GM18858 (cell line): ENCODE measurements around the gene ADCY7.
"Not testable (repeated sequence)": the region's sequence is repeated elsewhere in the genome, so short reads cannot be mapped to it uniquely, and the experiment has no call there.

ENCODE experiments used
- ATAC-seq: cut with Tn5 transposase; IDR thresholded peaks from one replicate; pipeline ENCODE4 v1.9.1; 2021; ENCODE audit not compliant: unreplicated experiment

ADCY7 gene

DNA sequence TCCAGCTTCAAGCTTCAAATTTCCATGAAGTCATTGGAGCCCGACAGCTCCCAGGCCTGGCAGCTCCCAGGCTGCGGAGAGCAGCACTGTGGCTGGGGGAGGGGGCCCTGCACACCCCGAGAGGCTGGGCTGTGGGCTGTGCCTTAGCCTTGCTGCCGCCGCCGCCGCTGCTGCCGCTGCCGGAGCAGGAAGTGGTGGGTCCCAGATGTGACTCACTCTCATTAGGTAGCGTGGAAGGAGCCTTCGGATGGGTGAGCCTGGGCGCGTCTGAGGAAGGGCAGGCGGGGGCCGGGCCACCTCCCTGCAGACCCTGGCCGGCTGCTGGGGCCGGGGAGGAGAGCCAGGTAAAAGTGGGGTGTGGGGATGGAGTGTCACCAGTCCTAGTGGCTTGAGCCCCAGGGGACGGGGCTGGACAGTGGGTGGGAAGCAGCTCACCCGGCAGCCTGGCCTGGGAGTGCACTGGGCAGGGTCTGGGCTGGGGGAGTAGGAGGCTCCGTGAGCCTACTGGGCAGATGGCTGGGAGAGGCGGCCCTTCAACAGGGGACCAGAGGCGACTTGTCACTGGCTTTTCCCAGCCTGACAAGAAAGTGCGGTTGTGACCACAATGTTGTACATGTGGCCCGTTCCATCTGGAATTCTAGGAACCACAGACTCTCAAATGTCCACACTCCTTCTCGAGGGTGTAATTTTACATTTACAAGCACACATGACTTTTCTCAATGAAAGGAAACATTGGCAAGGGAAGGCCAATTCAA is at the start of gene ADCY7:
TSS of gene ADCY7 (plus strand) at position 215 of the 755 bp plus-strand sequence. CDS start 21,629 bp downstream, outside the sequence.
- peak; percentile 63 for ATAC-seq

DNA sequence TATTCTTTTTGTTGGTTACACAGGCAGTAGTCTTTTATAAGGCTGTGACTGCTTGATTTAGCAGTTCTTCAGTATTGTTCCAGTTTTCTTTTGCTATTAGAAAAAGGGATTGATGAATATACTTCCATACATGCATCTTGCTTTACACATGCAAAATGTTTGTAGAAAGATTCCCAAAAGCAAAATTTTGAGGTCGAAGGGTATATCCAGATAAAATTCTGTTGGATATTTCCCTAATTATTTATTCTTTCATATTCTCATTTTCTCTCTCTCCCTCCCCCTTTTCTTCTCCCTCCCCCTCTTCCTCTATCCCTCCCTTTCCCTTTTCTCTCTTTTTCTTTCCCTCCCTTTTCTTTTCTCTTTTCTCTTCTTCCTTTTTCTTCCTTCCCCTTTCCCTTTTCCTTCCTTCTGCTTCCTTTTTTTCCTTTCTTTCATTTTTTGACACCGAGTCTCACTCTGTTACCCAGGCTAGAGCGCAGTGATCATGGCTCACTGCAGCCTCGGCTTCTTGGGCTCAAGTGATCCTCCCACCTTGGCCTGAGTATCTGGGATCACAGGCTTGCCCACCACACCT is 46.9 kb upstream of the ADCY7 start:
- no peak for ATAC-seq

- ATAC-seq, result no peak
Observed at GRCh38 chr16:50224286-50224685, 42.1 kb upstream of the ADCY7 start.

GRCh38 chr16:50227120-50227519 is 39.2 kb upstream of the ADCY7 start:
- no peak for ATAC-seq

DNA sequence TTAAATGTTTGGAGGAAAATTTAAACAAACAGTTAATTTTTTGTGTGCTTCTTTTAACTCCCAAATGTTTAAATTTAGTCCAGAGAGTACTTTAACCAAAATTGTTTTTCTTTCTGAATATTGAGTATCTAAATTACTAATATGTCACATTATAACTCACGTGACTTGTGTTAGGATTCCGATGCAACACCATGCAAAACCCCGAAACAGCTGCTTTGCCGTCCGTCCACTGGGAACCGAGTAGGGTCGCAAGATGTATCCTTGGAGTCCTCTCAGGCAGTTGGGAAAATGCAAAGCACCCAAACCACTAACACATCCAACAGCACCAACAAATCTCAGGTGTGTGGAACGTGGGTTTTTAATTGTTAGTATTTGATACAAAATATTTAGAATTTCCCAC is 38.7 kb upstream of the ADCY7 start:
- ATAC-seq, result no peak

GRCh38 chr16:50228364-50228868 is 37.9 kb upstream of the ADCY7 start:
- no peak for ATAC-seq

- no peak for ATAC-seq
Observed at GRCh38 chr16:50229149-50229726, 37.1 kb upstream of the ADCY7 start.

GRCh38 chr16:50234771-50235556 is 31.4 kb upstream of the ADCY7 start:
- ATAC-seq, result no peak

DNA sequence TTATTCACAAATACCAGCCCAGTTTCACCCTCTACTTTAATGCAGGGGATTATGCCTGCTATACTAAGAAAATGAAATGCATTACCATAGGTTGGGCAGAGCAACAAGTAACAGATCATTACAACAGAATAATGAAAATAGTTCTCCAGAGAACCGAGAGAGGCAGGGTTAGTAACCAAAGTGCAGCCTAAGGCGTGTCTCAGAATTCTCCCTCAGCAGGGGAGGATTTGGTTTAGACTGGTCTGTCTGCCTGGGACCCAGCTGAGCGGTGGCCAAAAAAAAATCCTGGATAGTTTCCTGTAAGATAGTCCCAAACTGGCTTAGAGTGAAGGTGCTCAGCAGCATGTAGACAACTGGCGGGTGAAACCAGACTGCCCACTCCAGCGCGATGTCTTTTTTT is 30.8 kb upstream of the ADCY7 start:
- no peak for ATAC-seq

DNA sequence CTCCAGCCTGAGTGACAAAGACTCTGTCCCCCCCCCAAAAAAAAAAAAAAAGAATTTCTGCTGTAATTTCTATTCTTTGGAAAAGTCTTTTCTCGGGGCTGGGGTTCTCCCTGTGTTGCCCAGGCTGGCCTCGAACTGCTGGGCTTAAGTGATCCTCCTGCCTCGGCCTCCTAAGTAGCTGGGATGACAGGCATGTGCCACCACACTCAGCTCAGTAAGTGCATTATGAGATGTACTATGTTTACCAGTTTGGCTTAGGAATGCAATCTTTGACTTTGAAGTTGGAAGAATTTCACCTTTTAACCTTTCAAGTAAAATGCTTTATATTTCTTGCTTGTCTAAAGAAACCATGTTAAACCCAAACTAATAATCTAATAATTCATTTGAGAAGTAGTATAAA is 28.0 kb upstream of the ADCY7 start:
- ATAC-seq, result no peak

DNA sequence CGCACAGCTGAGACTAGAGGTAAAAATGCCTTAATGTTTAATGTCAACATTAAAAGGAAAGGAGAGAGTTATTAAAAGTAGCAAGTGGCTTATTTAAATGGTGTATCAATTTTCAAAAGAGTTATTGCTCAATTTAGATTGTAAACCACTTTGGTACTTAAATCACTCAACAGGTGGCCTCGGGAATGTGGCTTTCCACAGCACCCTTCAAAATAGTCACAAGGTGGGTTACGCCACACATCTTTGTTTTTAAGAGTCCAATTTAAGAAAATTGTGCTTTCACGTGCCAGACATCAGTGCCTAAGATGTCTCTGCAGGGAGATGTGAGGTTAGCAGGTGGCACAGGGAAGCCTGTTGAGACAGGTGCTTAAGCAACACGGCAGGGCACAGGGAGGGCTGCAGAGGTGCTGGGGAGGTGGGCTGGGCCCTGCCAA is 27.5 kb upstream of the ADCY7 start:
- no peak for ATAC-seq

DNA sequence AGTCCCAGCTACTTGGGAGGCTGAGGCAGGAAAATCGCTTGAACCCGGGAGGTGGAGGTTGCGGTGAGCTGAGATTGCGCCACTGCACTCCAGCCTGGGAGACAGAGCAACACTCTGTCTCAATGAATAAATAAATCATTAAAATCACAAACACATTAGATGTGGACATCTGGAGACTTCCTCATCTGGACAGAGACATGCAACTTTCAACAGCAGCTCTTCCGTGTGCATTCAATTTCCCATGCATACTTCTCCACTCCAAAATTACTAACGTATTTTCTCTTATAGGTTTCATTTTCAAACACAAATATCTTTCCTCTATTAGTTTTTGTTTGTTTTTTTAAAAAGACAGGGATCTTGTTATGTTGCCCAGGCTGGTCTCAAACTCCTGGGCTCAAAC is 23.3 kb upstream of the ADCY7 start:
- not testable (repeated sequence) for ATAC-seq

GRCh38 chr16:50244140-50244503 is 22.2 kb upstream of the ADCY7 start:
- ATAC-seq, result no peak

DNA sequence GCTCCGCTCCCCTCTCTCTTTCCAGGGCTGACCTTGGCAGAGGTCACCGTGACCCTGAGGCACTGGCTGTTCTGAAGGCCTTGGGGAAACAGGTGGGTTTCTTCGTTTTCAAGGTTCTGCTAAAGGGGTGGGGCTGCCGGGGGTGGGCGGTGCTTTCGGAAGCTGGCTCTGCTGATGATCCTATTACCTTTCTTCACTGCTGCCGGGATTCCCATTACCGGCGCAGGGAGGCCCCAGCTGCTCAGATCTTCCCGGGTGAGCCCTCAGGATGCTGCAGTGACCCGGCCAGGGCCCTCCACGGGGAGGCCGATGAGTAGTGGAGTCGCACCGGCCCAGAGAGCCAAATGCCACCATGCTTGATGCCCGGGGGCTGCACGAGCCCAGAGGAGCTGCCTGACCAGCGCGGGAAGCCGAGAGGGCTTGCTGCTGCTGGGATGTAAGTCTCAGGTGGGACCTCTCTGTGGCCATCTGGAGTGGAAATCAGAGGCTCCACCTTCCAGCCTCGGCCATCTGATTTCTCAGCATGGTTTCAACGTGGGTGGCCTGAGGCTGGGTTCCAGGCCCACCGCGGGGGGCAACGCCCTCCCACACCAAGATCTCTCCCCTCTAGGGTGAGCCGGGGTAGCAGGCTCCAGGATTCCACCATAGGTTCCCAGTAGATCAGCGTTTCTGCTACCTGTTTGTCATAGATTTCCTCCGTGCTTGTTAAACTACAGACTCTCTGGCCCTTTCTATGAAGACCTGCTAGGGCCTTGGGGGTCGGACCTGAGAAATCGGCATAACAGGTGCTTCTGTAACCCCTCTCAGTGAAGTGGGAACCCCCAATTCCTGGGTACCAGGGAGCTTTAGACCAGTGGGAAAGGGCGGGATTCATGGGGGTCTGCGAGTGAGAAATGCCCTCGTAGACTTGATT is 21.6 kb upstream of the ADCY7 start:
- ATAC-seq, result no peak

GRCh38 chr16:50245417-50246298 is 20.7 kb upstream of the ADCY7 start:
- no peak for ATAC-seq

GRCh38 chr16:50246299-50247122 is 19.8 kb upstream of the ADCY7 start:
- no peak for ATAC-seq

DNA sequence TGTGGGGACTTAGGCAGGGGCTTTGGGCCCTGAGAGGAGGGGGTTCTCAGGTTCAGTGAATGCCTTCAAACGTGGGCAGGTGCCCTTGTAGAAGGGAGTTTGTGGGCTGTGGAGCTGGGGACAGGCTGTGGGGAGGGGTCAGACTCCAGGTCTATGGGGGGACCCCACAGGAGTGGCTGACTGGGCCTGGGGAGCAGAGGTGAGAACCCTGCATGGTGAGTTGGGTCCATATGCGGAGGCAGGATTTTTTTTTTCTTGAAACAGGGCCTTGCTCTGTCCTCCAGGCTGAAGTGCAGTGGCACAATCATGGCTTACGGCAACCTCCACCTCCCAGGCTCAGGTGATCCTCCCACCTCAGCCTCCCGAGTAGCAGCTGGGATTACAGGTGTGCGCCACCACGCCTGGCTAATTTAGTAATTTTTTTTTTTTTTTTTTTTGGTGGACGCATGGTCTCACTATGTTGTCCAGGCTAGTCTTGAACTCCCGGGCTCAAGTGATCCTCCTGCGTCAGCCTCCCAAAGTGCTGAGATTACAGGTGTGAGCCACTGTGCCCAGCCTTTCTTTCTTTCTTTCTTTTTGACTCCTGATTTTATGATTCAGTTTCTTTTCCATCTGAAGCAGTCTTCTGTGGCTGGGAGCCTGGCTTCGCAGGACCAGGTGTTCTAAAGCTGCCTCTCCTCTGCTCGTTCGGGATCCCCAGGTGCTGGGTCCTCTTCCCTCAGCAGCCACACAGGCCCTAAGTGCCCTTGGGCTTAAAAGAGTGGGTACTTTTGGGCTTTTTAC is 19.0 kb upstream of the ADCY7 start:
- no peak for ATAC-seq
